GM12878 (cell line): ENCODE measurements around the gene HUNK. TPM values are rescaled to one million over a fixed set of nuclear protein-coding genes. Genes with fewer than 3 reads are reported as not detected.

Experiments
- ATAC-seq: fragments of 200-7000 bp; cut with Tn5 transposase; 3 replicates; pipeline ENCODE4 v1.9.1; 2020; ENCODE audit warnings: mild to moderate bottlenecking, moderate library complexity
- BruUV-seq: library from RNA; stranded (reverse); fragments of 400-500 nt; replicated peaks from 2 replicates; lab custom pipeline; 2021; lab: Mats Ljungman, UMichigan
- CTCF ChIA-PET: fragments of 300-600 bp; sonication (Branson Sonifier 250); formaldehyde crosslinking; extraction: SDS; loops from one replicate; lab custom pipeline; 2021; ENCODE audit warnings: inconsistent platforms; lab: Yijun Ruan, JAX
- POLR2A ChIA-PET: fragments of 350-600 bp; formaldehyde crosslinking; extraction: SDS; loops from one replicate; lab custom pipeline; 2021; ENCODE audit warnings: inconsistent platforms; lab: Charles Lee
- RAD21 ChIA-PET: fragments of 300-600 bp; sonication (Branson Sonifier 250); formaldehyde crosslinking; loops from one replicate; lab custom pipeline; 2023; ENCODE audit warnings: antibody characterized with exemption; ENCODE audit not compliant: unreplicated experiment; lab: Charles Lee
- SMC1A ChIA-PET: fragments of 300-600 bp; sonication (Branson Sonifier 250); formaldehyde crosslinking; loops from one replicate; lab custom pipeline; 2023; ENCODE audit not compliant: unreplicated experiment, uncharacterized antibody; lab: Charles Lee
- DNase-seq: peaks from one replicate; pipeline ENCODE4 v3.0.0-alpha.2; 2011; ENCODE audit warnings: low read depth, low spot score
- FAIRE-seq: peaks from 3 replicates; lab custom pipeline; 2011; peaks lifted over from hg19 to GRCh38; lab: Jason Lieb, UNC
- H2AFZ ChIP-seq: 2 replicates; pipeline ENCODE4 v1.6.0; 2011; ENCODE audit warnings: low read depth, low read length, control low read depth; ENCODE audit not compliant: control insufficient read depth
- H3K27ac ChIP-seq: 2 replicates; pipeline ENCODE4 v1.5.1; 2011; ENCODE audit warnings: control low read depth; ENCODE audit not compliant: control insufficient read depth, insufficient read depth
- H3K27me3 ChIP-seq, 2 experiments: replicated peaks in 1 of 2; 2 replicates each; pipeline versions ENCODE4 v1.6.0 to v1.6.1; 2011; ENCODE audit warnings: low read length in 1 of 2; ENCODE audit not compliant: control insufficient read depth in 2 of 2, insufficient read depth in 2 of 2
- H3K36me3 ChIP-seq, 2 experiments: 2 replicates each; pipeline ENCODE4 v1.5.1; 2011; ENCODE audit warnings: low read length in 1 of 2; ENCODE audit not compliant: control insufficient read depth in 2 of 2, insufficient read depth in 2 of 2
- H3K4me1 ChIP-seq: 2 replicates; pipeline ENCODE4 v1.6.1; 2011; ENCODE audit warnings: mild to moderate bottlenecking, low read length, moderate library complexity, mixed read lengths; ENCODE audit not compliant: control insufficient read depth, insufficient read depth
- H3K4me2 ChIP-seq: 2 replicates; pipeline ENCODE4 v1.6.0; 2011; ENCODE audit warnings: control low read depth; ENCODE audit not compliant: control insufficient read depth, insufficient read depth
- H3K4me3 ChIP-seq: fragments of 200-600 bp; sonication (generic); 2 replicates; pipeline ENCODE4 v1.5.1; 2016
- H3K79me2 ChIP-seq: 2 replicates; pipeline ENCODE4 v1.6.0; 2011; ENCODE audit warnings: low read length; ENCODE audit not compliant: control insufficient read depth, insufficient read depth
- H3K9ac ChIP-seq: 2 replicates; pipeline ENCODE4 v1.8.0; 2011; ENCODE audit warnings: low read length, control low read depth, mixed read lengths; ENCODE audit not compliant: control insufficient read depth, insufficient read depth
- H3K9me3 ChIP-seq: replicated peaks from 3 replicates; pipeline ENCODE4 v1.5.1; 2011; ENCODE audit warnings: mild to moderate bottlenecking, low read length; ENCODE audit not compliant: control insufficient read depth, insufficient read depth
- H4K20me1 ChIP-seq: 2 replicates; pipeline ENCODE4 v1.6.0; 2011; ENCODE audit not compliant: control insufficient read depth, insufficient read depth
- BCL3 ChIP-seq: IDR thresholded peaks from 2 replicates; pipeline ENCODE4 v1.6.1; 2011; ENCODE audit warnings: borderline replicate concordance, low read depth, mild to moderate bottlenecking, moderate library complexity, low read length; ENCODE audit not compliant: insufficient read depth, poor library complexity, severe bottlenecking
- CHD1 ChIP-seq: IDR thresholded peaks from 2 replicates; pipeline ENCODE4 v1.6.1; 2012; ENCODE audit warnings: low read depth, low read length, improper control_type of control experiment
- EED ChIP-seq: sonication (generic); IDR thresholded peaks from 2 replicates; pipeline ENCODE4 v1.6.1; 2016; ENCODE audit warnings: antibody characterized with exemption, low read depth
- EGR1 ChIP-seq, 2 experiments: IDR thresholded peaks; 1 replicate in 1 of 2; 2 replicates in 1 of 2; pipeline ENCODE4 v1.6.1; 2011 to 2012; ENCODE audit warnings: low read depth in 2 of 2, low read length in 2 of 2, borderline replicate concordance in 1 of 2, mild to moderate bottlenecking in 1 of 2, moderate library complexity in 1 of 2
- HCFC1 ChIP-seq: fragments of 150-350 bp; IDR thresholded peaks from 2 replicates; pipeline ENCODE4 v1.6.1; 2014; ENCODE audit warnings: low read length
- MXI1 ChIP-seq: fragments of 150-350 bp; IDR thresholded peaks from 2 replicates; pipeline ENCODE4 v1.6.1; 2011; ENCODE audit warnings: low read depth, mild to moderate bottlenecking, inconsistent platforms, low read length, improper control_type of control experiment
- MYC ChIP-seq: IDR thresholded peaks from 2 replicates; pipeline ENCODE4 v1.6.1; 2011; ENCODE audit warnings: mild to moderate bottlenecking, low read length, moderate library complexity, inconsistent platforms; ENCODE audit not compliant: insufficient read depth, insufficient replicate concordance, insufficient read length, severe bottlenecking
- NFYA ChIP-seq: IDR thresholded peaks from 2 replicates; pipeline ENCODE4 v1.6.1; 2011; ENCODE audit warnings: low read depth, mild to moderate bottlenecking, low read length, improper control_type of control experiment, borderline replicate concordance
- PKNOX1 ChIP-seq: fragments of 450-650 bp; IDR thresholded peaks from 2 replicates; pipeline ENCODE4 v1.6.1; 2016; ENCODE audit warnings: mild to moderate bottlenecking
- POLR2A ChIP-seq: IDR thresholded peaks from 2 replicates; pipeline ENCODE4 v1.6.1; 2011; ENCODE audit warnings: low read depth, mild to moderate bottlenecking, low read length
- PRDM15 ChIP-seq: fragments of 450-650 bp; formaldehyde crosslinking; IDR thresholded peaks from 2 replicates; pipeline ENCODE4 v1.4.0; 2020; ENCODE audit warnings: mild to moderate bottlenecking, moderate library complexity
- SIN3A ChIP-seq: IDR thresholded peaks from 2 replicates; pipeline ENCODE4 v1.6.1; 2012; ENCODE audit warnings: low read depth, low read length, improper control_type of control experiment
- SMC3 ChIP-seq: IDR thresholded peaks from 2 replicates; pipeline ENCODE4 v1.6.1; 2011; ENCODE audit warnings: low read length, improper control_type of control experiment, borderline replicate concordance
- STAT3 ChIP-seq: IDR thresholded peaks from 2 replicates; pipeline ENCODE4 v1.6.1; 2011; ENCODE audit warnings: low read depth, low read length, improper control_type of control experiment
- SUPT20H ChIP-seq: IDR thresholded peaks from 2 replicates; pipeline ENCODE4 v1.6.1; 2011; ENCODE audit warnings: low read depth, mild to moderate bottlenecking, low read length, moderate library complexity, borderline replicate concordance; ENCODE audit not compliant: control insufficient read depth
- USF1 ChIP-seq: IDR thresholded peaks from 2 replicates; pipeline ENCODE4 v1.6.1; 2011; ENCODE audit warnings: borderline replicate concordance, low read depth, mild to moderate bottlenecking, moderate library complexity, mixed read lengths, low read length; ENCODE audit not compliant: insufficient read depth; ENCODE audit errors: extremely low read length
- WGBS: methylation state at CpG from one replicate; pipeline ENCODE4 v1.1.6; 2016; ENCODE audit warnings: low lambda C conversion rate; ENCODE audit not compliant: insufficient replicate concordance, insufficient coverage; ENCODE audit errors: missing lambda C conversion rate; 5-methylcytosine and 5-hydroxymethylcytosine counted together
- in situ Hi-C: fragments of 300-500 bp; cut with MboI; formaldehyde crosslinking; loops from 9 replicates; pipeline ENCODE4 v1.14.3; 2018; ENCODE audit warnings: mixed read lengths
- intact Hi-C: fragments of 100-400 bp; cut with micrococcal nuclease; formaldehyde crosslinking; loops from one replicate; pipeline ENCODE4 v1.14.2; 2022; ENCODE audit not compliant: unreplicated experiment
- polyA plus RNA-seq, 11 experiments: library from polyadenylated mRNA; depleted of rRNA in 4 of 11; unstranded in 6 of 11; stranded (reverse) in 5 of 11; fragments of >200 nt; fragmentation: Nextera tagmentation in 4 of 11; fragmentation: Illumina TruSeq in 1 of 11; extraction: Ambion mirVana in 4 of 11; extraction: Trizol in 1 of 11; gene quantifications; 1 replicate in 1 of 11; 2 replicates in 10 of 11; pipeline versions ENCODE4 v1.2.1 to v1.2.3, GENCODE V29; 2011 to 2016; ENCODE audit warnings: inconsistent platforms in 2 of 11, missing spikeins in 2 of 11, low read depth in 1 of 11
- total RNA-seq, 4 experiments: library from RNA; depleted of rRNA in 3 of 4; stranded (reverse); fragments of >200 nt in 3 of 4; fragmentation: Illumina TruSeq in 1 of 4; extraction: Trizol in 1 of 4; gene quantifications; 2 replicates each; pipeline versions ENCODE4 v1.2.1 to v1.2.3, GENCODE V29; 2013 to 2021

Gene HUNK
- total and polyA plus RNA-seq, 10 of the 15 experiments (the other 5 are each of a cell fraction or from before 2014, with no cell fraction given) = under 0.01 to 0.14 (median 0.03) TPM; not detected in 7

GRCh38 chr21:31850886-31851285 is 21.9 kb upstream of the HUNK start (continued):
- TF ChIP-seq STAT3 = no peak
- no peak for TF ChIP-seq POLR2A
- TF ChIP-seq EED = no peak

GRCh38 chr21:31855180-31855579 is 17.6 kb upstream of the HUNK start:
- Histone ChIP-seq H3K4me1 (no peaks in the 10 kb centered on the region), H3K9ac (no peak overlapping the region), H3K4me3 (no peak overlapping the region), H4K20me1 (no peaks in the 10 kb centered on the region), H3K36me3 (no peaks in the 10 kb centered on the region), H3K9me3 (no peaks in the 10 kb centered on the region), H3K27me3 (no peaks in the 10 kb centered on the region), H2AFZ (no peak overlapping the region), H3K4me2 (no peak overlapping the region), H3K27ac (no peak overlapping the region), H3K79me2 (no peaks in the 10 kb centered on the region)
- ChIA-PET POLR2A (no interaction called here), RAD21 (no interaction called here), CTCF (no interaction called here), SMC1A (interaction anchor here (0.6 kb wide), 1 partner anchor 187 kb away, joined by 3 read pairs; no protein-coding TSS in a partner anchor)
- no TSS peak for BruUV-seq
- FAIRE-seq = no peak
- intact Hi-C loops = no loop called here
- DNase-seq = no peak
- in situ Hi-C loops = no loop called here
- no peak for ATAC-seq
- 58% methylated on average over 4 of the region's 4 CpGs for WGBS
- TF ChIP-seq SUPT20H = no peak
- no peak for TF ChIP-seq HCFC1
- no peak for TF ChIP-seq NFYA
- no peak for TF ChIP-seq PKNOX1
- TF ChIP-seq EGR1 (IDR thresholded peaks at IDR 0.05; ENCODE audit: borderline replicate concordance in 1 of 2, low read depth in 2 of 2, low read length in 2 of 2) = no peak
- TF ChIP-seq USF1 = no peak
- TF ChIP-seq MXI1 = no peak
- no peak for TF ChIP-seq SIN3A
- TF ChIP-seq CHD1 = no peak
- no peak for TF ChIP-seq MYC
- TF ChIP-seq SMC3 = no peak
- TF ChIP-seq BCL3 = no peak
- TF ChIP-seq PRDM15 (CRISPR knock-in tag) = no peak
- no peak for TF ChIP-seq POLR2A
